Activated naive CD8-positive, alpha-beta T cell treated with anti-CD3 and anti-CD28 coated beads, Interleukin-2, amount 50 U/mL, for 24 hours (primary cell): Measurements from ENCODE around the gene REPS2.

Source experiments
- ATAC-seq: fragments of 150-1000 bp; cut with Tn5 transposase; one replicate; pipeline ENCODE4 v1.10.0; 2021
- DNase-seq: peaks from one replicate; pipeline ENCODE4 v3.0.0; 2021
- H3K27ac Mint-ChIP-seq: one replicate; pipeline ENCODE4 v1.8.0; 2021; ENCODE audit warnings: mild to moderate bottlenecking, mixed read lengths
- H3K27me3 Mint-ChIP-seq: one replicate; pipeline ENCODE4 v1.8.0; 2021; ENCODE audit warnings: mixed read lengths
- H3K36me3 Mint-ChIP-seq: one replicate; pipeline ENCODE4 v1.8.0; 2021; ENCODE audit warnings: low read depth, mixed read lengths
- H3K4me1 Mint-ChIP-seq: one replicate; pipeline ENCODE4 v1.8.0; 2021; ENCODE audit warnings: mixed read lengths
- H3K4me3 Mint-ChIP-seq: one replicate; pipeline ENCODE4 v1.8.0; 2021; ENCODE audit warnings: mild to moderate bottlenecking, moderate library complexity, mixed read lengths
- H3K9me3 Mint-ChIP-seq: one replicate; pipeline ENCODE4 v1.8.0; 2021; ENCODE audit warnings: mixed read lengths

REPS2 gene

GRCh38 chrX:17005712-17006368, 59.4 kb downstream of the REPS2 start:
- DNase-seq, result no peak
- Mint-ChIP-seq H3K27me3 (no peaks in the 10 kb centered on the region), H3K27ac (no peak overlapping the region), H3K4me3 (no peak overlapping the region), H3K9me3 (no peaks in the 10 kb centered on the region), H3K4me1 (peaks cover 4% of the 10 kb centered on the region), H3K36me3 (no peaks in the 10 kb centered on the region)
- no peak for ATAC-seq

DNA sequence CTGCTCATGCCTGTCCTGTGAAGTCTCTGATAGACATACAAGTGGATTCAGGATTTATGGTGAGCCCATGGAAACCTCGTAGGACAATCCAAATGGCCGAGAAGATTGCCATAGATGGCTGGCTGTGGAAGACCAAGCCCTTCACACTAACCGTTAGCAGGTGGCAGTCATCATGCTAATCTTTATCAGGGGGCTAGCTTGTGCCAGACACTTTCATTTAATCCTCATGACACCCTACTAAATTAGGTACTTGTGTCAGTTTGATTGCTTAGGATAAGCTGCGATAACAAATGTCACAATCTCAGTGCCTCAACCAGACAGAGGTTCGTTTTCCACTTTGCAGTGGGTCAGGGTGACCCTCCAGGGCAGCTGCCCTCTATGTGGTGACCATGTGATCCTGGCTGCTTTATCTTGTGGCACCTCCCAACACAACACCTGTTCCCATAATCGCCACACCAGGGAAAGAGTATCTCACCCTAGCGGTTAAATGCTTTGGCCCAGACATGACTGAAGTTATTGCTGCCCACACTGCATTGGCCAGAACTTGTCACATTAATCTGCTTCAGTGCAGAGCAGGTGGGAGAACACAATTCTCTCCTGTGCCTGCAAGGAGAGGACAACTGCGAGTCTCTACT, 60.8 kb downstream of the REPS2 start:
- Mint-ChIP-seq H3K27me3 (no peaks in the 10 kb centered on the region), H3K4me1 (peaks cover 4% of the 10 kb centered on the region), H3K9me3 (no peaks in the 10 kb centered on the region), H3K36me3 (no peaks in the 10 kb centered on the region), H3K27ac (no peak overlapping the region), H3K4me3 (no peak overlapping the region)
- no peak for DNase-seq
- ATAC-seq, result no peak

DNA sequence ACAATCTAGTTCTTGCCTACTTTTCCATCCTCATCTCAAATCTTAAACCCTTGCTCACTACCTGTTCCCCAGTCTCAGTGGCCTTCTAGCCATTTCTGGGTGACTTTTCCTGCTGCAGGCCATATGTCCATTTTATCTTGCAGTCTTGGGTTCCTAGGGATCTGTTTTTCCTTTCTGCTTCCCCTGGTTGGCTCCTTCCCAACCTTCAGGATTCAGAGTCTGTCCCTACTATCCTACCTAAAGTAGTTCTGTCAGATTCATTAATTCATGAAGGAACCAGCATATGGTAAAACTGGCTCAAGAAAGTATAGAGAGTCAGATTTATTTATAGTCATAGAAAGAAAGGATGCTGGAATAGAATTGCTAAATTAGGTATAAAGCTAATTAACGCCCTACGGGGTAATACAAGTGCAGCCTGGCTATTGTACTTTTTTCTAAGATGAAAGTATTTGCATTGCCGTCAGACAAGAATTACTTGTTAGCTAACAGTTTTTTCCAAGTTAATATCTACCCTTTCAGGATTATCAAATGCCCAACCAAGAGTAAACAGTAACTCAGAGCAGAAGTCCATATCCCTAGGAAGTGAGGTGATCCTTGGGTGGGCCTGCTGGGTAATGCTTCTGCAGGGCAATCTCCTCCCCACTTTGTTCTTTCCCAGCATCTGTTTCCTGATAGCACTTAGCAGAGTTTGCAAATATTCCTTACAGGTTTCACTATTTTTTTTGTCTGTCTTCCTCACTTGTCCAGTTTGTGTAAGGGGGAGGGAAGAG, 63.6 kb downstream of the REPS2 start:
- H3K9me3 Mint-ChIP-seq, result no peaks in the 10 kb centered on the region
- no peak overlapping the region for H3K4me3 Mint-ChIP-seq
- no peaks in the 10 kb centered on the region for H3K27me3 Mint-ChIP-seq
- ATAC-seq (no peak), DNase-seq (no peak)
- no peaks in the 10 kb centered on the region for H3K4me1 Mint-ChIP-seq
- H3K27ac Mint-ChIP-seq, result no peak overlapping the region
- no peaks in the 10 kb centered on the region for H3K36me3 Mint-ChIP-seq

DNA sequence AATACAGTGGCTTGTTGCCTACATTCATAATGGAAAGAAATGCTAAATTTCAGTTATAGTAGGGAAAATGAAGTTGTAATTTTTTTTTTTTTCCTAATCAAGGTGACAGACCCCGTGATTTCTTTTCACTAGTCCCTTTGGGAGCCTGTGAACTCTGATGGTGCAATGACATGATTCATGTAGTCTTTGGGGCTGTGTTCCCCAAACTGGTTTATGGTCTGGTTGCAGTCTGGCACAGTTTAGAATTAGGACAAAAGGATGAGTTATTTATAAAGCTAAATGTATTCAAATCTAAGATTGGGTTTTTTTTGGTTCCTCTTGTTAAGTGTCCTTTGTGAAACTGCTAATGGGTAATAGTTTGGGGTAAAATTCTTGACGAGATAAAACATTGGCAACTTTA, 66.0 kb downstream of the REPS2 start:
- no peaks in the 10 kb centered on the region for H3K4me1 Mint-ChIP-seq
- no peaks in the 10 kb centered on the region for H3K36me3 Mint-ChIP-seq
- no peak overlapping the region for H3K27ac Mint-ChIP-seq
- H3K4me3 Mint-ChIP-seq, result no peak overlapping the region
- no peaks in the 10 kb centered on the region for H3K27me3 Mint-ChIP-seq
- ATAC-seq, result no peak
- H3K9me3 Mint-ChIP-seq, result no peaks in the 10 kb centered on the region
- no peak for DNase-seq

DNA sequence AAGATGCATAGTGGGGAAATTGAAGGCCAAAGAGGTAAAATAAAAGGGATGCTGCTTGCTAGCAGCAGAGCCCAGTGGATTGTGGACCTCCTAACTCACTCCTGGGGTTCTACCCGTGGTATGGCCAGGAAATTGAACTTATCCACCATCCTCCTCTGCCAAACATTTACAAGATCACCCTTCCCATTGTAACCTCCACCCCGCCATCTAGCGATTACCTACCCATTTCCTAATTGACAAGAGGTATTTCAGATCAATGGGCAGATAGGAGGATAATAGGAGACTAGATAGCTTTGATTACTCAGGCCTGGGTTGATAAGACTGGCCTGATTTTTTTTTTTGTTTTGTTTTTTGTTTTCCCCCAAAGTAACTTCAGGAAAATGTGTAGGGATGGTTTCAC, 67.8 kb downstream of the REPS2 start:
- Mint-ChIP-seq H3K4me3 (no peak overlapping the region), H3K4me1 (no peaks in the 10 kb centered on the region), H3K27ac (no peak overlapping the region), H3K36me3 (no peaks in the 10 kb centered on the region), H3K9me3 (no peaks in the 10 kb centered on the region), H3K27me3 (no peaks in the 10 kb centered on the region)
- no peak for DNase-seq
- ATAC-seq, result no peak

- Mint-ChIP-seq H3K4me1 (no peaks in the 10 kb centered on the region), H3K4me3 (no peak overlapping the region), H3K27me3 (no peaks in the 10 kb centered on the region), H3K36me3 (no peaks in the 10 kb centered on the region), H3K27ac (no peak overlapping the region), H3K9me3 (no peaks in the 10 kb centered on the region)
- no peak for ATAC-seq
- no peak for DNase-seq
Measured at GRCh38 chrX:17017134-17017533, 70.7 kb downstream of the REPS2 start.

- H3K27me3 Mint-ChIP-seq, result no peaks in the 10 kb centered on the region
- no peak overlapping the region for H3K27ac Mint-ChIP-seq
- H3K36me3 Mint-ChIP-seq, result no peaks in the 10 kb centered on the region
- no peak for DNase-seq
- no peak for ATAC-seq
- H3K4me3 Mint-ChIP-seq, result no peak overlapping the region
- peaks cover 3% of the 10 kb centered on the region for H3K4me1 Mint-ChIP-seq
- no peaks in the 10 kb centered on the region for H3K9me3 Mint-ChIP-seq
Measured at GRCh38 chrX:17020356-17020755, 73.9 kb downstream of the REPS2 start.

GRCh38 chrX:17020851-17021821, 74.7 kb downstream of the REPS2 start:
- no peak for DNase-seq
- no peaks in the 10 kb centered on the region for H3K27me3 Mint-ChIP-seq
- no peaks in the 10 kb centered on the region for H3K9me3 Mint-ChIP-seq

GRCh38 chrX:17021851-17022604, 75.6 kb downstream of the REPS2 start:
- no peaks in the 10 kb centered on the region for H3K36me3 Mint-ChIP-seq
- H3K27ac Mint-ChIP-seq, result no peak overlapping the region
- peaks cover 3% of the 10 kb centered on the region for H3K4me1 Mint-ChIP-seq
- H3K4me3 Mint-ChIP-seq, result no peak overlapping the region
- no peaks in the 10 kb centered on the region for H3K9me3 Mint-ChIP-seq
- H3K27me3 Mint-ChIP-seq, result no peaks in the 10 kb centered on the region
- ATAC-seq (no peak), DNase-seq (no peak)

More at GRCh38 chrX:17020851-17021821, 74.7 kb downstream of the REPS2 start:
- Mint-ChIP-seq H3K4me3 (no peak overlapping the region), H3K36me3 (no peaks in the 10 kb centered on the region), H3K4me1 (peaks cover 3% of the 10 kb centered on the region), H3K27ac (no peak overlapping the region)
- no peak for ATAC-seq

- ATAC-seq (no peak), DNase-seq (no peak)
- no peak overlapping the region for H3K27ac Mint-ChIP-seq
- no peaks in the 10 kb centered on the region for H3K36me3 Mint-ChIP-seq
- no peaks in the 10 kb centered on the region for H3K27me3 Mint-ChIP-seq
- peaks cover 3% of the 10 kb centered on the region for H3K4me1 Mint-ChIP-seq
- H3K9me3 Mint-ChIP-seq, result no peaks in the 10 kb centered on the region
- H3K4me3 Mint-ChIP-seq, result no peak overlapping the region
Measured at GRCh38 chrX:17023661-17024060, 77.2 kb downstream of the REPS2 start.

- ATAC-seq (no peak), DNase-seq (no peak)
- H3K4me1 Mint-ChIP-seq, result peaks cover 3% of the 10 kb centered on the region
- H3K27ac Mint-ChIP-seq, result no peak overlapping the region
- H3K9me3 Mint-ChIP-seq, result no peaks in the 10 kb centered on the region
- H3K27me3 Mint-ChIP-seq, result no peaks in the 10 kb centered on the region
- H3K36me3 Mint-ChIP-seq, result no peaks in the 10 kb centered on the region
- H3K4me3 Mint-ChIP-seq, result no peak overlapping the region
Measured at GRCh38 chrX:17024886-17025285, 78.4 kb downstream of the REPS2 start.

GRCh38 chrX:17025621-17026302, 79.3 kb downstream of the REPS2 start:
- Mint-ChIP-seq H3K4me3 (no peak overlapping the region), H3K27ac (no peak overlapping the region), H3K27me3 (no peaks in the 10 kb centered on the region), H3K9me3 (no peaks in the 10 kb centered on the region), H3K36me3 (no peaks in the 10 kb centered on the region), H3K4me1 (peaks cover 3% of the 10 kb centered on the region)
- ATAC-seq, result no peak
- DNase-seq, result no peak

DNA sequence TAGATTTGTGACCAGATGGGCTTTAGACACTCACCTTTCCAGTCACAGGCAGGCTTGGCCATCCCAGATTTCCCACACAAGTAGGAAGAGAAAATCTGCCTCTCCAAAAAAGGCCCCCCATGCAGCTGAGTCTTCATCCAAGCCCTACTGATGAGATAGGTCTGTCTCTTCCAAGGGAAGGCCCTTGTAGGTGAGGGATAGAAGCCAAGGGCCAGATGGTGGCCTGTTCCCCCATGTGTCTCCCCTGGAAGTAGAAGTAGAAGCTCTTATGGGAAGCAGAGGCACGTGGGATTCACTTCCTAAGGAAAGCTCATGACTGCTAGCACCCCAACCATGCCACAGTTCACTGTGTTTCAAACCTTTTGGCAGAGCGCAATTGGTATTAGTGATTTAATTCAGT, 81.5 kb downstream of the REPS2 start:
- Mint-ChIP-seq H3K36me3 (no peaks in the 10 kb centered on the region), H3K27me3 (no peaks in the 10 kb centered on the region), H3K4me1 (peaks cover 3% of the 10 kb centered on the region), H3K27ac (no peak overlapping the region), H3K4me3 (no peak overlapping the region), H3K9me3 (no peaks in the 10 kb centered on the region)
- ATAC-seq (no peak), DNase-seq (no peak)
